Memory B cell (primary cell): ENCODE results near the gene SH3RF3.

Experiments used
- ATAC-seq: fragments of 150-1000 bp; cut with Tn5 transposase; 2 replicates; pipeline ENCODE4 v1.10.0; 2021; ENCODE audit warnings: low read depth, mild to moderate bottlenecking, moderate library complexity
- DNase-seq, 2 donors: peaks; one replicate each; pipeline ENCODE4 v3.0.0; 2022; ENCODE audit warnings: low spot score in 2 of 2
- H3K27ac Mint-ChIP-seq: one replicate; pipeline ENCODE4 v1.8.0; 2022; ENCODE audit warnings: mild to moderate bottlenecking, moderate library complexity, mixed read lengths
- H3K27me3 Mint-ChIP-seq: one replicate; pipeline ENCODE4 v1.8.0; 2022; ENCODE audit warnings: mixed read lengths
- H3K36me3 Mint-ChIP-seq: one replicate; pipeline ENCODE4 v1.8.0; 2022; ENCODE audit warnings: mild to moderate bottlenecking, mixed read lengths
- H3K4me1 Mint-ChIP-seq: one replicate; pipeline ENCODE4 v1.8.0; 2022; ENCODE audit warnings: mixed read lengths
- H3K4me3 Mint-ChIP-seq: one replicate; pipeline ENCODE4 v1.8.0; 2022; ENCODE audit warnings: mild to moderate bottlenecking, moderate library complexity, mixed read lengths
- H3K9me3 Mint-ChIP-seq: one replicate; pipeline ENCODE4 v1.8.0; 2022; ENCODE audit warnings: mixed read lengths

SH3RF3 gene

DNA sequence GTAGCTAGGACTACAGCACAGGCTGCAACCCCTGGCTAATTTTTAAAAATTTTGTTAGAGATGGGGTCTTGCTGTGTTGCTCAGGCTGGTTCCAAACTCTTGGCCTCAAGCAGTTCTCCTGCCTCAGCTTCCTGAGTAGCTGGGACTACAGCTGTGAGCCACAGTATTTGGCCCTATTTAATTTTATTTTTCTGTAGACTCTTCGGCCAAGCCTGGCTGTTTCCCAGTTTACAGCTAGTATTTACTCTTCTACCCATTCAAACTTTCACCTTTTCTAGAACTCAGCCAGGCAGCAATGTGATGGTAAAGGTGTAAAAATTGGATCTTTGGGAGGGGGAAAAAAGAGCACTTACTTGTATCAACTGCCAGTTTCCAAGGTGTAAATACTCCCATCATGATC, 35.3 kb downstream of the SH3RF3 start:
- Mint-ChIP-seq H3K27me3 (peaks cover 9% of the 10 kb centered on the region), H3K4me1 (no peaks in the 10 kb centered on the region), H3K9me3 (peaks cover 2% of the 10 kb centered on the region), H3K27ac (no peak overlapping the region), H3K4me3 (no peak overlapping the region), H3K36me3 (no peaks in the 10 kb centered on the region)
- ATAC-seq (no peak), DNase-seq (no peak)

DNA sequence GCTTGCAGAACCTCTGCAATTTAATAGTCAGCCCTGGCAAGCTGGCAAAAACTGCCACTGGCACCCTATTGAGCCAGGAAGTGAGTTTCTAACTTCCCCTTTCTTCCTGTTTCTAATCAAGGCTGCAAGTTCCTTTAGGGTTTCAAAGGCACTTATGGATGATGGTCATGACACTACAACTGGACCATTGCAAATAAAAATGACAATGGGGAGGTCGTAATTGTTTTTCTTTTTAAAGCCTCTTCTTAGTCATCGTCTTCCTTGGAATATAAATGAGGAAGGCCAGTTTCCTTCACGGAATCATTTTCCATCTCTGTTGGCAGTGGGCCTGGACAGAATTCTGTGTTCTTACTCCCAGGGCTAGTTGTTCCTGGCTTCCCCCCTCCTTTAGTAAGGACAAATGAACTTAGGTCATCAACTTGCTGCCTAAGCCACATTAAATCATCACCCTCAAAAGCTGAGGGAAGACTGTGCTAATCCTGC, 35.8 kb downstream of the SH3RF3 start:
- peaks cover 9% of the 10 kb centered on the region for H3K27me3 Mint-ChIP-seq
- no peaks in the 10 kb centered on the region for H3K4me1 Mint-ChIP-seq
- no peak for DNase-seq
- ATAC-seq = no peak
- no peak overlapping the region for H3K4me3 Mint-ChIP-seq
- peaks cover 2% of the 10 kb centered on the region for H3K9me3 Mint-ChIP-seq
- H3K36me3 Mint-ChIP-seq = no peaks in the 10 kb centered on the region
- no peak overlapping the region for H3K27ac Mint-ChIP-seq

DNA sequence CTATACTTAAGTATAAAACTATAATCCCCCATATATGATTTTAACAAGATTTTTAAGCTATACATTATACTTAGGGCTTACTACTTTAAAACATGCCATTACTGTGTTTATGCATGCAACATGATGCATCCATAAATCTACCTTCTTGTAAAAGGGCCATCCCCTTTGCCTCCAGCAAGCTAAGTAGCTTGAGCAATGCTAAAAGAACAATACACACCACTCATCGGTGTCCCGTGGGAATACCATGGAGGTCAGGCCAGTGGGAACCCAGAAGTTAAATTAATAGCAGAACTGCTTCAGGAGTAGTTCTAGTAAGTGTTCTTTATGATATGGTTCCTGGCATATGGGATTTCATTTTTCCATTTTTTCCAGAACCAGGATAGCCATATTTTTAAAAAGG, 37.8 kb downstream of the SH3RF3 start:
- DNase-seq = no peak
- H3K27ac Mint-ChIP-seq = no peak overlapping the region

DNA sequence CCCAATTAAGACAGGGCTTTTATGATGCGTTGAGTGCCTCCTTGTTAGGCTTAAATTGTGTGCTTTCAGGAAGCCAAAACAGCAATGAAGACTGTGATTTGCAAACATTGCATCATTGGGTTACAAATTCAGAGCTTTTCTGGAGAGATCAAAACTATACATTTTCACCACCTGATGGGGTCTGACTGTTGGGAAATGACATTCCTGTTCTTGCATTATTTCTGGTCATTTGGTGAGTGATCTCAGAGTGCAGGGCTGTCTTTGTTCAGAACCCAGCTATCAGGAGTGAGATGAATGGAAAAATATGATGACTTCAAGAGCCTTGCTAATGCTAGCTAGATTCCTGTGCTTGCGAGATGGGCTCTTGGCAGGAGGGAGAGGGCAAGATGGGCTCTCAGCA, 39.1 kb downstream of the SH3RF3 start:
- H3K4me1 Mint-ChIP-seq = no peaks in the 10 kb centered on the region
- DNase-seq (no peak), ATAC-seq (no peak)
- no peak overlapping the region for H3K27ac Mint-ChIP-seq
- H3K36me3 Mint-ChIP-seq = no peaks in the 10 kb centered on the region
- H3K4me3 Mint-ChIP-seq = no peak overlapping the region
- peaks cover 2% of the 10 kb centered on the region for H3K9me3 Mint-ChIP-seq
- H3K27me3 Mint-ChIP-seq = peaks cover 4% of the 10 kb centered on the region

More for the DNA sequence above, 37.8 kb downstream of the SH3RF3 start:
- H3K4me3 Mint-ChIP-seq = no peak overlapping the region
- ATAC-seq = no peak
- no peaks in the 10 kb centered on the region for H3K36me3 Mint-ChIP-seq
- H3K27me3 Mint-ChIP-seq = peaks cover 4% of the 10 kb centered on the region
- H3K9me3 Mint-ChIP-seq = peaks cover 2% of the 10 kb centered on the region
- no peaks in the 10 kb centered on the region for H3K4me1 Mint-ChIP-seq

DNA sequence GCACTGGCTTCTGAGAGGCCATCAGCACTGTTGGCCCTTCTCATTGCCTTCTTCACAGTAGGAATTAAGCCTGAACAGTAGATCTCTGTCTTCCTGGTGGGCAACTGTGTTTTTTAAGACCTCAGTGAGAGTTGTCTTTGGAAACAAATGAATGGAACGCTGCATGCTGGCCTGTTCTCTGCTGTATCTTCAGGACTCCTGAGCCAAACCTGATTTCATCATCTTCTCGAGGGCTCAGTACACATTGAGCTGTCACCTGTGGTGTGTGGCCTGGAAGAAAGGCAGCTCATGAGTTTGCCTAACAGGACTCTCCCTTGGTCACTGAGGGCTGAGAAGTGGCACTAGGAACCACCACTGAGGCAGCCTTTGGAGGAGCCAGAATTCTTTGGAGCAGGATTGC, 39.7 kb downstream of the SH3RF3 start:
- no peaks in the 10 kb centered on the region for H3K36me3 Mint-ChIP-seq
- peaks cover 6% of the 10 kb centered on the region for H3K27me3 Mint-ChIP-seq
- ATAC-seq = no peak
- no peak for DNase-seq
- H3K27ac Mint-ChIP-seq = no peak overlapping the region
- no peaks in the 10 kb centered on the region for H3K4me1 Mint-ChIP-seq
- no peak overlapping the region for H3K4me3 Mint-ChIP-seq
- peaks cover 2% of the 10 kb centered on the region for H3K9me3 Mint-ChIP-seq

DNA sequence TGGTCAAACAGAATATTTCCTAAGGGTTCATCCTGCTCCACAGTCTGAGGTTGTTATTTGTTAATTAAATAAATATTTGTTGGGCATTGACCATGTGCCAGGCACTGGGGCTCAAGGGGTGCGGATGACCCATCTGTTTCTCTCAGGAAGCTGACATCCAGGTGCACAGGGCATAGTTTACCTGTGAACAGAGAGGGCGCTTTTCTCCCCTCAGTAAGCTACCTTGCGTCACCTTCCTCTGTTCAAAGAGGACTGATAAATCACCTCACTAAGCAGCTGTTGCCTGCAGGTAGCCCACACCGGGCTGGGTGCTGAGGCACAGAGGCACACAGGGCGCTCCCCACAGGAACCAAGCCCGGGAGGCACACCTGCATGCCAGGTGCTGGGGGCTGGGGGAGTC, 41.6 kb downstream of the SH3RF3 start:
- peaks cover 8% of the 10 kb centered on the region for H3K27me3 Mint-ChIP-seq
- H3K27ac Mint-ChIP-seq = no peak overlapping the region
- peaks cover 2% of the 10 kb centered on the region for H3K9me3 Mint-ChIP-seq
- no peaks in the 10 kb centered on the region for H3K36me3 Mint-ChIP-seq
- no peak overlapping the region for H3K4me3 Mint-ChIP-seq
- DNase-seq (no peak), ATAC-seq (no peak)
- no peaks in the 10 kb centered on the region for H3K4me1 Mint-ChIP-seq

DNA sequence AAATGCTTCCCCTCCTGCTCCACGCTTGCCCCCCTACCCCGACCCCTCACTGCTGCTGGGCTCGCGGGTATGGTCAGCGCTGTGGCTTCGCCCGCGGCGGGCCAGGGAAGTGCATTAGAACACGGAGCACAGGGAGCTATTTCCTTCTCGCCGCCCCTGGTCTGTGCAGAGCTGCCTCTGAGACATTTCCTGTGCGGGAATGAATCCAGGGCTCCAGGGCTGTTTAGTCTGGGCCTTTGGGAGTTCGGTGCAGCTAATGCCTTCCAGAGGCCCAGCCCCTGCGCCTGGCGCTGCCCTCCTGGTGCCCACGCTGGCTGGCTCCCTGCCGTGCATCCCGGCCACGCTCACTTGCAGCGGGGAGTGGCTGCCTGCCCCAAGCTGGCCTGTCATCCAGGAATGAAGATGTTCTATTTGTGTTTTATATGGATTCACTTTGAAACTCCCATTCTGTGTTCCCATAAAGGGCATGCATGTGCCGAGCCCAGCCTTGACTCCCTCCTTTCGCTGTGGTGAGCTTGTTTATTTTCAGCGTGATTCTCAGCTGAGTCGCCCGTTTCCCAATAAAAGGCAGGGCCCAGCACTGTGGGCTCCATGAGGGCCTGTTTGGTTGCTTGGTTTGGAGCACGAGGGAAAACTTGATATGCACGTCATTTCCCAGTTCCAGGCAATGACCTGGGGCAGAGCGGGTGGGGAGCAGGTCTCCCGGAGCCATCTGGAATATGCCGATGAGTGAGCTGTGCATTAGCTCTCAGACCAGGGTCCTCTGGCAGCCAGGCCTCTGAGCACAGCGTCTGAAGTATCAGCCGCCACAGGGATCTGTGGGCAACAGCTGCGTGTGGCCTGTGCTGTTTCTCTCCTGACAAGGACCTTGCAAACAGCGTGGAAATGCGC, 42.7 kb downstream of the SH3RF3 start:
- Mint-ChIP-seq H3K9me3 (no peaks in the 10 kb centered on the region), H3K27ac (no peak overlapping the region), H3K4me3 (no peak overlapping the region), H3K36me3 (peaks cover 1% of the 10 kb centered on the region), H3K27me3 (peaks cover 8% of the 10 kb centered on the region), H3K4me1 (no peaks in the 10 kb centered on the region)
- DNase-seq (no peak), ATAC-seq (no peak)

DNA sequence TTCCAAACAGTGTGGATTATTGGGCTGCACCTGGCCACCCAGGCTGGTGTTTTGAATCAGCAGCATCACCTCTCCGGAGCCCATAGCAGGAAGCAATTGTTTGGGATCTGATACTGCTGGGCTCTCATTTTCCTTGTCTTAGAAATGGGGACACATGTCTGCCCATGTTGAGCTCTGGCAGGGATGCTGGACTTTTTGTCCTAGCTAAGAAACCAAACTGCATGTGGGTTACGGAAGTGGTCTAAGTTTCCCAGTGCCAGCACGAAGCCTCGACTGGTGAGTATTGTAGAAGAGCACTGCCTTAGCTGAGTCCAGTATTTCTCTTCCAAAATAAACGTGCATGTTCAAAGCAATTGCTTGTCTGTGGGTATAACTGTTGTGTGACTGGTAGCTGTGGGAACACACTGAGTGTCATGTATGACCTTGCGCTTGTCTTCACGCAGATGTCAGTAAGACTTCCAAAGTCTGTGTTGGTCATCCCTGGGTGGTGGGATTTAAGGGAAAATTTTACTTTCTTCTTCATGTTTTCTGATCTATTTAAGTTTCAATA, 43.6 kb downstream of the SH3RF3 start:
- peaks cover 1% of the 10 kb centered on the region for H3K36me3 Mint-ChIP-seq
- no peak overlapping the region for H3K27ac Mint-ChIP-seq
- peaks cover 9% of the 10 kb centered on the region for H3K27me3 Mint-ChIP-seq
- ATAC-seq (no peak), DNase-seq (no peak)
- H3K9me3 Mint-ChIP-seq = no peaks in the 10 kb centered on the region
- no peak overlapping the region for H3K4me3 Mint-ChIP-seq
- no peaks in the 10 kb centered on the region for H3K4me1 Mint-ChIP-seq

DNA sequence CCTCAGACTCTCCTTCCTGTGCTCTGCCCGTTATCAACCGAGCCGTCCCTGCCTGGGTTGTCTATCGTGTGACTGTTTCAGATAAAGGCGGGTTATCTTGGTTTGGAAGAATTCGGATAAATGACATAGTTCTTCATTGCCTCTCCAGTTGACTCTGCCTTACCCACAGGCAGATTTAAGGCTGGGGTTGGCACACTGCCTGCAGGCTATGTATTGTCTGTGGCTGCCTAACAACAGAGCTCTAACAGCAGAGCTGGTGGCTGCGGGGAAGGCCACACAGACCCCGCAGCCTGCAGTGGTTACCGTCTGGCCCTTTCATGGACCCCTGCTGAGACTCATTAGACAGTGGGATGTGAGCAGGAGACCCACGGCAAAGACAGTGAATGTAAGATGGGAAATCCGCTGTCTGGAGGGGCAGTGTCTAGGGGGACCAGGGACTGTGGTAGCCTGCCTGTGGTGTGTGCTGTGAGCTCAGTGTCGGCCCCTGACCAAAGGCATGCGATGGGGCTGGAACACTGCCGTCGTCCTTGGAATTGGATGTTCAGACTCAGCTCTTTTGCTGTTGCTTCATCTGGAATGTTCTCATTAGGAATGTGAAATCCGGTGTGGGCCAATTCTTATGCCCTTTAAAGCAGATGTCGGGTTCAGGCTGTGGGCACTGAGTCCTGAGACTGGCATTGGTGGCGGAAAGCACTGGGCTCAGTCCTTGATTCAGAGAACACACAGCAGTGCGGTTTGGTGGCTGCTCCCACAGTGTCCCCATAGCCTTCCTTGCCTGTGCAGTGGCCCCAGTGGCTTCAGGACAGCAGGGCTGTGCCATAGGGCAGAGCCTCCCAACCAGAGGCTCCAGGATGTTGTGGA, 44.5 kb downstream of the SH3RF3 start:
- H3K9me3 Mint-ChIP-seq = no peaks in the 10 kb centered on the region
- H3K27ac Mint-ChIP-seq = no peak overlapping the region
- H3K36me3 Mint-ChIP-seq = peaks cover 1% of the 10 kb centered on the region
- peaks cover 8% of the 10 kb centered on the region for H3K27me3 Mint-ChIP-seq
- DNase-seq = no peak
- no peak overlapping the region for H3K4me3 Mint-ChIP-seq
- no peak for ATAC-seq
- H3K4me1 Mint-ChIP-seq = no peaks in the 10 kb centered on the region

DNA sequence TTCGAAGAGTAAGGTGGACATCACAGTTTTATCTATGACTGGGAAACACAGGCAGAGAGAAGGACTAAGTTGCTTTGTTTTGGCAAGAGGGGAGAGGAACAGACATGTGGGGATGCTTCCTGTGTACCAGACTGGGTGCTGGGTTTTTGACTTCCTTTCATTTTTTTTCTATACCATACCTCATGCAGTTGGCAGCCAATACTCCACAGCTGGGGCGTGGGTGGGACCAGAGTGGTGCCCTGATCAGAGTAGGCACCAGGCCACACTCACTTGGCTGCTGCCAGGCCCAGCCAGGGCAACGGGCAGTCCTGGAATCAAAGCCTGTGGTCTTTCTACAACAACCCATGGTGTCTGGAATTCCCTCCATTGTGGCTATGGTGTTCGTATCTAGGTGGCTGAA, 45.2 kb downstream of the SH3RF3 start:
- ATAC-seq (no peak), DNase-seq (no peak)
- peaks cover 7% of the 10 kb centered on the region for H3K27me3 Mint-ChIP-seq
- no peaks in the 10 kb centered on the region for H3K9me3 Mint-ChIP-seq
- no peak overlapping the region for H3K27ac Mint-ChIP-seq
- peaks cover 1% of the 10 kb centered on the region for H3K36me3 Mint-ChIP-seq
- no peak overlapping the region for H3K4me3 Mint-ChIP-seq
- H3K4me1 Mint-ChIP-seq = no peaks in the 10 kb centered on the region

DNA sequence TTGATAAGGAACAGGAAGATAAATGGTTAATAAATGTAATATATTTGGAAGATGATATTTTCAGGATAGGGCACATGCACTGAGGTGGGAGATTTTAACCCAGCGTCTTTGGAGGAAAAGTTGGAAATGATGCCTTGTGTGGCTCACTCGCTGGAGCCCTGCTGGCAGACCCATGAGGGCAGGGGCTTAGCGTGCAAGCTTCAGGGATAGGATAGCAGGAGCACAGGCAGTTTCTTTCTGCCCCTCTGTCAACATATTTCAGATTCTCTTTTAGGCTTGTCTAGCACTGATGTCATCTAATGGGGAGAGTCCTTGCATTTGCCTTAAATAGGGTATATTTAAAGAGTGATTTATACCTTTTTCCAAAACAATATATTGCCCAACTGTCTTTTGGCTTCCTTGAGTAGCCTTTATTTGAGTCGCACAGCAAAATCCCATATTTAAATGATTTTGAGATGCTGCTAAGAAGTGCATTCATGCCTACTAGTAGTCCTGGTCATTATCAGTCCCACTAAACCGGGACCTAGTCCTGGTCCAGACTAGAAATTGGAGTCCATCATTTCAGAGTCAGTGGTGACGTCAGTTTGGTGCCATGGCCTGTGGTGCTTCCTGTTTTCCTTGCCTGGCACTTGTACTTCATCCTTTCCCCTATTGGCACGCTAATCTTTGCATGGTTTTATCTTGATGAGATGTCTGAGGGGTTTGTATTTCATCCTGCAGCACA, 45.8 kb downstream of the SH3RF3 start:
- H3K4me3 Mint-ChIP-seq = no peak overlapping the region
- peaks cover 3% of the 10 kb centered on the region for H3K36me3 Mint-ChIP-seq
- H3K9me3 Mint-ChIP-seq = peaks cover 3% of the 10 kb centered on the region
- DNase-seq = no peak
- ATAC-seq = no peak
- H3K4me1 Mint-ChIP-seq = no peaks in the 10 kb centered on the region
- peaks cover 7% of the 10 kb centered on the region for H3K27me3 Mint-ChIP-seq
- no peak overlapping the region for H3K27ac Mint-ChIP-seq

DNA sequence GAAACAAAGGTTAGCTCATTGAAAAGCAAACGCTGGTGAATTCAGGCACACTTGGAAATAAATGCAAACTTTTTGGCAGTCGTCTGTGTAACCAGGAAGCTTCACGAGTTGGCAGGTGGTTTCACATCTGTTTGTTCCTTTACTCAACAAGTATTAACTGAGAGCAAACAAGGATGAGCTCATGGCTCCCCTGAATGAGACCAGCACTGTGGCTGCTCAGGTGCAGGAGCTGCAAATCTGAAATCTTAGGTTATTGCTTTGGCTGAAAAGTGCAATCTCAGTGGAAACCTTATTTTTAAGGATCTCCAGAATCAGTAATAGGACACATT, 46.3 kb downstream of the SH3RF3 start:
- H3K27ac Mint-ChIP-seq = no peak overlapping the region
- peaks cover 7% of the 10 kb centered on the region for H3K27me3 Mint-ChIP-seq
- H3K4me3 Mint-ChIP-seq = no peak overlapping the region
- peaks cover 6% of the 10 kb centered on the region for H3K9me3 Mint-ChIP-seq
- ATAC-seq (no peak), DNase-seq (no peak)
- H3K4me1 Mint-ChIP-seq = no peaks in the 10 kb centered on the region
- peaks cover 7% of the 10 kb centered on the region for H3K36me3 Mint-ChIP-seq

DNA sequence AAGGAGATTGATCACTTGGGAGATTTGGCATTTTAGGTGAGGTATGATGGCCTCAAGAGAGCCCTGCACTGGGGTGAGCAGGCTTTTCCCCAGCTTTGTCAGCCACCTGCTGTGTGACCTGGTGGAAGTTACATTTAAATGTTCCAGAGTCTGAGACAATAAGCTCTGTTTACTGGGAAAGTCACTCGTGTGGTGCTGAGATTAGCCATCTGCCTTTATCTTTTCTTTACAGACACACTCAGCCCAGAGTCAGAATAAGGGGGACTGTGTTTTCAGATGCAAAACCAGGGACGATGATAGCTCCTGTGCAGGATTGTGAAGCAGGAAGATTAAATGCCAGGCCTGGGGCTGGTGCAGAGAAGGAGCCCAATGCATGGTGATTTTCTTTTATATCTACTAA, 47.9 kb downstream of the SH3RF3 start:
- Mint-ChIP-seq H3K9me3 (peaks cover 12% of the 10 kb centered on the region), H3K27ac (no peak overlapping the region), H3K4me1 (no peaks in the 10 kb centered on the region), H3K4me3 (no peak overlapping the region), H3K27me3 (peaks cover 9% of the 10 kb centered on the region), H3K36me3 (peaks cover 9% of the 10 kb centered on the region)
- DNase-seq = no peak
- ATAC-seq = no peak

DNA sequence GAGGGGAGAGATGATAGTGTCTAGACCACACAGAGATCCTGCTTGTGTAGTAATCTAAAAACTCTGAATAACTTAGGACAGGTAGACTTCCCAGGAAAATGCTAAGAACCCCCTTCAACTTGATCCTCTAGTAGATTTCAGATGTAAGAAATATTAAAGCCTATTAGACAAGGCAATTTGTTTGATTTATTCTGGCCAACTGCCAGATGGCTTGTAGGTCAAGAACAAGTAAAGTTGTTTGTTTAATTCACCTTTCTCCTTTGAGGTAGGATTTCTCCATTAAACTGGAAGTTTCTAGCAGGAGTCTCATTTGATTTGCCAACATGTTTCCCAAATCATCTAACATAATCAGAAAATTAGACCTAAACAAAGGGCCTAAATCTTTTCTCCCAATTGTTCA, 48.6 kb downstream of the SH3RF3 start:
- peaks cover 9% of the 10 kb centered on the region for H3K36me3 Mint-ChIP-seq
- peaks cover 9% of the 10 kb centered on the region for H3K27me3 Mint-ChIP-seq

More for the DNA sequence above, 48.6 kb downstream of the SH3RF3 start:
- H3K4me3 Mint-ChIP-seq = no peak overlapping the region
- ATAC-seq (no peak), DNase-seq (no peak)
- no peak overlapping the region for H3K27ac Mint-ChIP-seq
- peaks cover 12% of the 10 kb centered on the region for H3K9me3 Mint-ChIP-seq
- H3K4me1 Mint-ChIP-seq = no peaks in the 10 kb centered on the region
